Measurements from ENCODE around the gene IGSF22.

The IGSF22 gene

DNA sequence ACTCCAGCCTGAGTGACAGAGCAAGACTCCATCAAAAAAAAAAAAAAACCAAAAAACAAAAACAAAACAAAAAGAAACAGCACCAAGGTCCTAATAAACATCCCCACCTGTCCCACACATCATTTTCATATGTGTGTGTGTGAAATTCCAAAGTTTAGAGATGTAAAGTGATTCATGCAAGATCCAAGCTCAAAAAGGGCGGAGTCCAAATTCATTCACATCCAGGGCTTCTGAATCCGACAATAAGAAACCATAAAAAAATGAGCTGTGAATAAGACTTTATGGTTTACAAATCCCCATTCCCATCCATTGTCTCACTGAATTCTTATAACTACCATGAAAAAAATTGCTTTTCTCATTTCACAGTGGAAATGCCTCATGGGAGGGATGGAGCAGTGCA lies 30.9 kb upstream of the IGSF22 start:
- peaks cover 6% of the 10 kb centered on the region for H3K27me3 Mint-ChIP-seq
- DNase-seq, result no peak
- H3K4me1 Mint-ChIP-seq (ENCODE audit: low read depth), result no peaks in the 10 kb centered on the region
- no peak overlapping the region for H3K4me3 Mint-ChIP-seq
- no peak overlapping the region for H3K27ac Mint-ChIP-seq
- no peaks in the 10 kb centered on the region for H3K9me3 Mint-ChIP-seq
- H3K36me3 Mint-ChIP-seq (ENCODE audit: low read depth), result no peaks in the 10 kb centered on the region

DNA sequence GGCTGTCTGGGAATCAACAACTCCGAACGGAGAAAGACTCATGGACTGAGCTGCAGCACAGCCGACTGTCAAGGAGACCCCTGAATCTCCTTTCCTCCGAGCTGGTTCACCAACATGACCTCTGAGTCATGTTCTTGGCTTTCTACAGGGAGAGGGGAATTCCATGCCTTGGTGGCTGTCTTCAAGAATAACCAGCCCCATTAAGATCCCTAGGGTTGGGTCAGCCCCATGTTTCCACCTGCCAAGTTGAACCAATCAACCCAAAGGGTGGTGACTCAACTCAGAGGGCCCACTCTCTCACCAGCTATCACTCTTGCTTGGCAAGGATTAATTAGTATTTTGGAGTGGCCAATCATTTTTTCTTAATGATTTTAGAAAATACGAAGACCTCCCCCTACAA lies 28.3 kb upstream of the IGSF22 start:
- H3K4me1 Mint-ChIP-seq (ENCODE audit: low read depth), result no peaks in the 10 kb centered on the region

DNA sequence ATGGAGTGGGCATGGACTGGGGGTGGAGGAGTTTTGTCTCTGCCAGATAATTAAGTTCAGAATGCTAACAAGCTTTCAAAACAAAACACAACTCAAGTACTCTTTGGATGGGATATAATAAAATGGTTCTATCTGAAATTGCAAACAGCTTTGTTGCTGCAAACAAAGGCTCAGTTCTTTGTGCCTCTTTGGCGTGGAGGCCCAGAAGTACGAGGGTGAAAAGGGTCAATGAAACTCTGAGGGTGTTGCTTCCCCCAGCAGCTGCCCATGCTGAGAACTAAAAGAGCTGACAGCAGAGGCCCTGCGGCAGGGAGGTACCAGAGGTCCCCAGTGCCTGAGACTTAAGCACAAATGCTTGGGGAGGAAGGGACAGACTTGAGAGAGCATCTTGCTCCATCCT lies 26.5 kb upstream of the IGSF22 start:
- Mint-ChIP-seq H3K36me3 (ENCODE audit: low read depth) (no peaks in the 10 kb centered on the region), H3K27ac (no peak overlapping the region), H3K4me1 (ENCODE audit: low read depth) (no peaks in the 10 kb centered on the region), H3K9me3 (no peaks in the 10 kb centered on the region), H3K4me3 (no peak overlapping the region), H3K27me3 (peaks cover 10% of the 10 kb centered on the region)
- no peak for DNase-seq

More for the DNA sequence above, 28.3 kb upstream of the IGSF22 start:
- Mint-ChIP-seq H3K27ac (no peak overlapping the region), H3K4me3 (no peak overlapping the region), H3K36me3 (ENCODE audit: low read depth) (no peaks in the 10 kb centered on the region), H3K27me3 (peaks cover 10% of the 10 kb centered on the region), H3K9me3 (no peaks in the 10 kb centered on the region)
- DNase-seq, result no peak

DNA sequence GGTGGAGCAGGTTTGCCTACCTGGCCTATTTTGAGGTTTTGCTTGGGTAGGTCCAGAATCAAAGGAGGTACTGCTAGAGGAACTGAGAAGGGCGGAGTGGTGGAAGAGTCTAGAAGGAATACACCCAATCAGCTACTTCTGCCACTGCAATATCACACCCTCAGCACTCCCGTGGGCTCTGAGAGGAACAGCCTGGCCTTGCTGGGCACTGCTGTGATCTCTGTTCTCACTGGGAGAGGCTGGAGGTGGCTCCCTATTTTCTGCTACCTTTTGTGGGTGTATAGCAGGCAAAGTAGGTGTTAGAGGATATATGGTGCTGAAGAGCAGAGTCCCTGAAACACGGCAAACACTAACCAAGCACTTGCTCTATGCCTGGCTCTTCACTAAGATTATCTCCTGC lies 25.0 kb upstream of the IGSF22 start:
- DNase-seq, result no peak
- Mint-ChIP-seq H3K9me3 (no peaks in the 10 kb centered on the region), H3K4me3 (no peak overlapping the region), H3K27me3 (peaks cover 10% of the 10 kb centered on the region), H3K4me1 (ENCODE audit: low read depth) (no peaks in the 10 kb centered on the region), H3K36me3 (ENCODE audit: low read depth) (no peaks in the 10 kb centered on the region), H3K27ac (no peak overlapping the region)

DNA sequence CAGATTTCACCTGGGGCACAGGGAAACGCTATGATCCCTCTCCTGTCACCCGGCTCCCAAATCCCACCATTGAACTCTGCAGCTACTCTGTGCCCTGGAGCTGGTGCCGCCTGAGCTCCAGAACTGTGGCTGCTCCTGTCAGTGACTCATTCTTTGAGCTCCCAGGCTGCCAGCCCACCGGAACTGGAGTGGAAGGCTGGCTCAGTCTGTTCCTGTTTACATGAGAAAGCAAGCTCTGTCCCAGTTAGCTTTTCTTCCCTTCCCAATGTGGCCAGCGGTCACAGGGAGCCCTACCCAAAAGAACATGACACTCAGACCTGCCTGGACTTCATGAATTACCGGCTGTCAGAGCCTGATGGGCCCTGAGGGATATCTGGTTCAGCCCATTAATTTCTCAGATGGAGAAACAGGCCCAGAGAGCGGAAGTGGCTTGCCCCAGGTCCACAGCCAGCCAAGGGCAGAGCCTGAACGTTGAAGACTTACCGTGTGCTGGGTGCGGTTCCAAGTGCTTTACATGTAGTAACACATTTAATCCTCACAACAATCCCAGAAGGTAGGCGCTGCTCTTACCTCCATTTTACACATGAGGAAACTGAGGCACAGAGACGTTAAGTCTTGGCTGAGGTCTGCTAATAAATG lies 23.8 kb upstream of the IGSF22 start:
- Mint-ChIP-seq H3K27ac (no peak overlapping the region), H3K9me3 (no peaks in the 10 kb centered on the region), H3K4me3 (no peak overlapping the region), H3K36me3 (ENCODE audit: low read depth) (no peaks in the 10 kb centered on the region), H3K4me1 (ENCODE audit: low read depth) (no peaks in the 10 kb centered on the region), H3K27me3 (peaks cover 10% of the 10 kb centered on the region)
- DNase-seq, result no peak

DNA sequence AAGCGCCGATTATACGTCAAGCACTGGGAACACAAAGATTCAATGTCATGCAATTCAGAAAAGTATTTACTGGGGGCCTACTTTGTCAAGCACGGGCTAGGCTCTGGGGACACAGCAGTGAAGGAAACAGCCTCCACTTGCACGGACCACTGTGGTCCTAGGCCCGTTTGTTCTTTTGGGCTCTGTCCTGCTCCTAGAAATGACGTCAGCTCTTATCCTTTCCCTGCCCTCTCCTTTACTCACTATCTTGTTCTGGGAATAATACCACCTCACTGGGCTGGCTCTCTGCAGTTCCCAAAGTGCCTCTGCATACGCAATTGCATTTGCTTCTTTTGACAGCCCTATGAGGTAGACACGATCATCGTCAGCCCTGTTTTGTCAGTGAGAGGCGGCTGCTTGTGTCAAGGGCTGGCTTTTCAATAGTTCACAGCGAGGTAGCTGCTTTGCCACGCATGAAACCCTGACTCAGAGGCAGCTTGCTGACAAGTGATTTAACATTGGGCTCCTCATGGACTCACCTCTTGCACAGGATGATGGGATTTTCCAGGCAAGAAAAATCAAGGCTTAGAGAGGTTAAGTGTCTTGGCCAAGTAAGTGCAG lies 22.9 kb upstream of the IGSF22 start:
- DNase-seq, result no peak

DNA sequence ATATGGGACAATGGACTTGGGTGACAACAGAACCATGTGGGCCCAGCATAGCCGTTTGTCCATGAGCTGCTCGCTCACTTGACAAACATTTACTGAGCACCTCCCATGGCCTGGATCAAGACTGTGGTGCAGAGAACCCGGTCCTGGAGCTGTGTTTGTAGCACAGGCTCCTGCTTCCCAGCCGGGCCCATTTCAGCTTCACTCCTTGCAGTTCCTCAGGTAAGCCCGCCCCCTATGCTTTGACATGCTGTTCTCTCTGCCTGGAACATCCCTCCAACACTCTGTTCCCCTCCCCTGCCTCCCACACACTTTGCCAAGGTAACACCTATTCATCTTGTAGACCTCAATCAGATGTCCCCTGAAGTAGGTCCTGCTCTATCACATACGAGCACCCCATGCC lies 19.3 kb upstream of the IGSF22 start:
- no peak for DNase-seq
- H3K27me3 Mint-ChIP-seq, result no peaks in the 10 kb centered on the region
- no peaks in the 10 kb centered on the region for H3K9me3 Mint-ChIP-seq
- H3K27ac Mint-ChIP-seq, result no peak overlapping the region
- H3K4me1 Mint-ChIP-seq (ENCODE audit: low read depth), result no peaks in the 10 kb centered on the region
- no peaks in the 10 kb centered on the region for H3K36me3 Mint-ChIP-seq (ENCODE audit: low read depth)
- no peak overlapping the region for H3K4me3 Mint-ChIP-seq

More for the DNA sequence above, 22.9 kb upstream of the IGSF22 start:
- no peak overlapping the region for H3K27ac Mint-ChIP-seq
- H3K4me3 Mint-ChIP-seq, result no peak overlapping the region
- no peaks in the 10 kb centered on the region for H3K4me1 Mint-ChIP-seq (ENCODE audit: low read depth)
- H3K36me3 Mint-ChIP-seq (ENCODE audit: low read depth), result no peaks in the 10 kb centered on the region
- H3K27me3 Mint-ChIP-seq, result peaks cover 9% of the 10 kb centered on the region
- no peaks in the 10 kb centered on the region for H3K9me3 Mint-ChIP-seq

DNA sequence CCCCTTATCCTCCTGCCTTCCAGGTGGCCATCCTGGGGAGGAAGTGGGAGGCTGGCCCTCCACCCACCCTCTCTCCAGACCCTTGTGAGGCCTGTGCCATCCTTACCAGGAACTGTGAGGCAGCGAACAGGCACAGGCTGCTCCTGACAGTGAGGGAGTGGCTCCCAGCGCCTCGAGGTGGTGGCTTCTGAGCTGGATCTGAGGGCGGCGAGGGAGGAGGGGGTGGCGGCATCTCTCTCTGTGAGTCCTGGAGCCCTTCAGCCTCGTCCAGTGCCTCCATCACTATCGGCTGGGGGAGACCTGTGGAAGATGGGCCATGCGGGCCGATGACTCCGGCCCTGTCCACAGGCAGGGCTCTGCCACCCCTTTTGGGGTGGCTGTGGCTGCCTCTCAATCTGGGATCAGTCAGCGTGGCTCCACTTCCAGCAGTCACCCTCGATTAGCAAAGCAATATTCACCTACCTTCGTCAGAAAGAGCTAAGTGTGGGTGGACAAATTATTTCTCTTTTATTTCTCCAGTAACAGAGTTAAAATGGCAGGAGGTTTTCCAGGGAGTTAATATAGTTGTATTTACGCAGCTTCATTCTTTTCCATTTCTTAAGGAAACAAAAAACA lies 18.0 kb upstream of the IGSF22 start:
- no peaks in the 10 kb centered on the region for H3K9me3 Mint-ChIP-seq
- H3K27me3 Mint-ChIP-seq, result no peaks in the 10 kb centered on the region
- H3K4me3 Mint-ChIP-seq, result no peak overlapping the region
- no peak for DNase-seq
- no peaks in the 10 kb centered on the region for H3K36me3 Mint-ChIP-seq (ENCODE audit: low read depth)
- H3K27ac Mint-ChIP-seq, result no peak overlapping the region
- no peaks in the 10 kb centered on the region for H3K4me1 Mint-ChIP-seq (ENCODE audit: low read depth)

DNA sequence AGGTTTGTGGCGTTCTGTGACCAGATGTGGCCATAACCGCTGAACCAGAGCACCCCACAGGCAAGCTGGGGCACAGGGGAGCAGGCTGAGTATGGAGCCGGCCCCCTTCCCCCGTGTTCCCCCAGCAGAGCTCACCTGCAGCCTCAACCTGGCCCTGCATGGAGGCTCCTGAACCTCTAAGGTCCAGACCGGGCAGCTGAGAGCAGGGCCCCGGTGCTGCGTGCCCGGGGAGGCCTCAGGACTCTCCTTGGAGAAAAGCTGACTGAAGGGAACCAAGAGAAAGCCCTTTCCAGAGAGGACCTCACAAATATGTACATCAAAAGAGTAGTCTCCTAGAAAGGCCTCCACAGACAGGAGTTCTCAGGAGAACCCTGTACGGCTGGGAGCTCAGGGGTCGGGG lies 17.4 kb upstream of the IGSF22 start:
- Mint-ChIP-seq H3K36me3 (ENCODE audit: low read depth) (no peaks in the 10 kb centered on the region), H3K4me3 (no peak overlapping the region), H3K27me3 (no peaks in the 10 kb centered on the region), H3K4me1 (ENCODE audit: low read depth) (no peaks in the 10 kb centered on the region), H3K27ac (no peak overlapping the region), H3K9me3 (no peaks in the 10 kb centered on the region)
- no peak for DNase-seq

DNA sequence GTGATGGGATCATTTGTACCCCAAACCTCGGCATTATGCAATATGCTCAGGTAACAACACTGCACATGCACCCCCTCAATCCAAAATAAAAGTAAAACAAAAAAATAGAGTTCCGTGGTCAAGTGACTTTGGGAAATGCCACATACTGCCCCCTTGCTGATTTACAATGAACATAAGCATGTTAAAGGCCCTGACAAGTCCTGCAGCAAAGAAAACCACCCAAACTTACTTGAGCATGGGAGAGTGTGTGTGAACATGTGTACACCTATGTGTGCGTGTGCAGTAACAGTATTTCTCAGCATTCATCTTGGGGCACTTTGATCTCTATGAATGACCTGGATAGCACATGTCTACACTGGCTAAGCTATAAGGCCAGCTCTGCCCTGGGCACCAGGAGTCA lies 15.8 kb upstream of the IGSF22 start:
- no peak overlapping the region for H3K4me3 Mint-ChIP-seq
- DNase-seq, result no peak
- H3K36me3 Mint-ChIP-seq (ENCODE audit: low read depth), result no peaks in the 10 kb centered on the region
- H3K9me3 Mint-ChIP-seq, result no peaks in the 10 kb centered on the region
- no peaks in the 10 kb centered on the region for H3K27me3 Mint-ChIP-seq
- no peak overlapping the region for H3K27ac Mint-ChIP-seq
- no peaks in the 10 kb centered on the region for H3K4me1 Mint-ChIP-seq (ENCODE audit: low read depth)

DNA sequence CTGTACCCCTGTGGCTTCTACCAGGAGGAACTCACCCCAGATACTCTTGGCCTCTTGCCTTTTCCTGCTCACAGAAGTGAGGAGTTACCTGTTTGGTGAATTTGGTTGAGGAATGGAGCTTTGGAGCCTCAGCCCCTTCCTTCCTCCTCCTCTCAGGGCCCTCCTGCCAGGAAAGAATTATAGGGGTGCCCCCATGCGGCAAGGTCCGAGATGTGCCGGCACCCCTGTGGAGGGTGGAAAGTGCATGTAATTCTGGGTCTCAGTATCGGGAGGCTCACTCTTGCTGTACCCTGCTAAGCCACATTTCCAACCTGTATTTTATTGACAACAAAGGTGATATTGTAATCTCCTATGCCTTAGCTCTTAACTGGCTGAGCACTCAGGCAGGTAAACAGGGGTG lies 13.7 kb upstream of the IGSF22 start:
- no peaks in the 10 kb centered on the region for H3K9me3 Mint-ChIP-seq
- no peaks in the 10 kb centered on the region for H3K36me3 Mint-ChIP-seq (ENCODE audit: low read depth)
- H3K4me3 Mint-ChIP-seq, result no peak overlapping the region
- no peak for DNase-seq
- H3K27me3 Mint-ChIP-seq, result peaks cover 2% of the 10 kb centered on the region
- H3K27ac Mint-ChIP-seq, result no peak overlapping the region
- no peaks in the 10 kb centered on the region for H3K4me1 Mint-ChIP-seq (ENCODE audit: low read depth)

DNA sequence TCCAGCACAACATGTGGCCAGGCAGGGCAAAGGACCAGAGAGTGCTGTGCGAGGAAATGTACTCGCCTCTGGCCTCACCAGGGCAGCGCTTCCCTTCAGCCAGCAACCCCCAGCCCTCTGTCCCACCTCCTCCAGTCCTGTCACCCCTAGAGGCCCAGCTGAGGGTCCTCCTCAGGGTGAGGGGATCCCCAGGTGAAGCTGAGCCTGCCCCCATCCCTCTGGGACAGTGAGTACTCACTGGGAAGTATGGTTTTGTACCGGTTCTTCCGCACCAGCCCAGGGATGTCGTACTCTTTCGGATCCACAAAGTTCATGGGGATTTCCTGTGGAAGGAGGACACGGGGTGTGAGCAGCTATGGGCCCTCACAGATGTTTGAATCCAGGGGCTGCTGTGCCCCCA lies 11.7 kb upstream of the IGSF22 start:
- H3K36me3 Mint-ChIP-seq (ENCODE audit: low read depth), result no peaks in the 10 kb centered on the region
- H3K27me3 Mint-ChIP-seq, result peaks cover 2% of the 10 kb centered on the region
- no peak overlapping the region for H3K27ac Mint-ChIP-seq
- DNase-seq, result no peak
- H3K4me3 Mint-ChIP-seq, result no peak overlapping the region
- no peaks in the 10 kb centered on the region for H3K9me3 Mint-ChIP-seq
- no peaks in the 10 kb centered on the region for H3K4me1 Mint-ChIP-seq (ENCODE audit: low read depth)

DNA sequence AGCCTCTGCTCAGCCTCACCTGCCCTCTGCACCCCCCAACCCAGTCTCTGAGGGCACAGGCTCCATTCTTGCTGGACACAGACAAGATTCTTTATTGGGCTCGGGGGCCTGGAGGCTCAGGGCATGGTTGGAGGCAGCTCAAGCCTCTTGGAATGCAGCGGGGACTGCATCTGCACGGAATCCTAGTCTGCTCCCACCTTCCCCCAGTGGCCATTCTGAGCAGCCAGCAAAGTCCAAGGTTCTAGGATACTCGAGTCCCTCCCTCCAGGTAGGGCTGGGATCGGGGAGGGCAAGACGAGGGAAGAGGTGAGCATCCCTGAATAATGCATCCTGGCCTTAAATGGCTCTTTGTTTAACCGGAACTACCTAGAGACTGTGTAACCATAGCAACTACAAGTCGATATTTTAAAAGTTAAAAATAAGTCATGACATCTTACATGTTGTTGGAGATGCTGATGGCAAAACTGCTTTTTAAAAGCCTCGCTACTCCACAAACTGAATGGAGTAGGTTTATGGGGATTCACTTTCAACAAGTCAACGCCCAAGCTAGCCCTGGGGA lies 10.7 kb upstream of the IGSF22 start:
- H3K27ac Mint-ChIP-seq, result no peak overlapping the region
- H3K4me3 Mint-ChIP-seq, result no peak overlapping the region
- peaks cover 2% of the 10 kb centered on the region for H3K27me3 Mint-ChIP-seq
- H3K9me3 Mint-ChIP-seq, result no peaks in the 10 kb centered on the region
- H3K36me3 Mint-ChIP-seq (ENCODE audit: low read depth), result no peaks in the 10 kb centered on the region
- peaks cover 3% of the 10 kb centered on the region for H3K4me1 Mint-ChIP-seq (ENCODE audit: low read depth)
- DNase-seq, result no peak

DNA sequence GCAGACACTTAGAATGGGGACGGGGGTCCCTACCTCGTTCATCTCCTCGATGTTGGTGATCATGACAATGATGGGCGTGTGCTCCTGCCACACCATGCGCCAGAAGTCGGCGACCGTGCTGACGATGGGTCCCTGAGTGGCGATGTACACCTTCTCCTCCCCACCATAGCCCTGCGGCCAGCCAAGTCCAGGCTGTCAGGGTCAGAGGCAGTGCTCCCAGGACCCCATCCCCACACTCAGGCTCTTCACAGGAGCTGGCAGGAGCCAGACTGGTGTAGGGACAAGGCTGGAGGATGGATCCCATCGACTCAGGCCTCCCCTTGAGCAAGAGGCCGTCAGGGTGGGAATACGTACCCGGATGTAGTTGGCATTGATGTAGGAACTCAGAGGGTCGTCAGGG lies 7.2 kb upstream of the IGSF22 start:
- DNase-seq, result no peak
- no peak overlapping the region for H3K27ac Mint-ChIP-seq
- H3K4me3 Mint-ChIP-seq, result no peak overlapping the region
- peaks cover 2% of the 10 kb centered on the region for H3K27me3 Mint-ChIP-seq
- H3K36me3 Mint-ChIP-seq (ENCODE audit: low read depth), result no peaks in the 10 kb centered on the region
- H3K4me1 Mint-ChIP-seq (ENCODE audit: low read depth), result peaks cover 3% of the 10 kb centered on the region
- H3K9me3 Mint-ChIP-seq, result no peaks in the 10 kb centered on the region
